Measurements from ENCODE around the gene SUPT20HL2.

SUPT20HL2 gene

DNA sequence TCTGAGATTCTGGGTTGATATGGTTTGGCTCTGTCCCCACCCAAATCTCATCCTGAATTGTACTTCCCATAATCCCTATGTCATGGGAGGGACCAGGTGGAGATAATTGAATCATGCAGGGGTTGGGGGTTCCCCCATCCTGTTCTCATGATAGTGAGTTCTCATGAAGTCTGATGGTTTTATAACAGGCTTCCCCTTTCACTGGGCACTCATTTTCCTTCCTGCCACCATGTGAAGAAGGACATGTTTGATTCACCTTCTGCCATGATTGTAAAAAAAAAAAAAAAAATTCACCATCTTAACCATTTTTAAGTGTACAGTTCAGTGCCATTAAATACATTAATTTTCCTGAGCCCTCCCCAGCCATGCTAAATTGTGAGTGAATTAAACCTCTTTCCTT, 42.6 kb downstream of the SUPT20HL2 start:
- no peaks in the 10 kb centered on the region for H3K36me3 ChIP-seq (ENCODE audit: control insufficient read depth in 1 of 2, insufficient read depth in 2 of 2, low read length in 2 of 2)
- no peaks in the 10 kb centered on the region for H3K27me3 ChIP-seq (ENCODE audit: insufficient read depth, low read length)
- H3K14ac ChIP-seq (ENCODE audit: low read length) = no peak overlapping the region
- H4K91ac ChIP-seq (ENCODE audit: low read depth, low read length) = no peak overlapping the region
- H4K12ac ChIP-seq (ENCODE audit: low read depth, low read length) = no peak overlapping the region
- no peak overlapping the region for H3K18ac ChIP-seq (ENCODE audit: low read length)
- H3K4ac ChIP-seq (ENCODE audit: low read depth, low read length) = no peak overlapping the region
- H3K4me3 ChIP-seq (ENCODE audit: low read depth, low read length) = no peak overlapping the region
- no peak overlapping the region for H3K23ac ChIP-seq (ENCODE audit: low read length)
- H2AFZ ChIP-seq (ENCODE audit: insufficient read depth, low read length, poor library complexity) = no peak overlapping the region
- no peaks in the 10 kb centered on the region for H3K9me3 ChIP-seq (ENCODE audit: insufficient read depth, low read depth, low read length)
- no peak for DNase-seq
- no peak overlapping the region for H2AK5ac ChIP-seq (ENCODE audit: low read length)
- H2BK120ac ChIP-seq (ENCODE audit: insufficient read depth, low read length, poor library complexity) = no peak overlapping the region
- H2BK5ac ChIP-seq (ENCODE audit: low read depth, low read length, poor library complexity) = no peak overlapping the region
- H3K4me2 ChIP-seq (ENCODE audit: low read length) = no peak overlapping the region
- H3K9ac ChIP-seq (ENCODE audit: low read length) = no peak overlapping the region
- no peak overlapping the region for H4K8ac ChIP-seq (ENCODE audit: low read depth, low read length)
- no peaks in the 10 kb centered on the region for H3K79me2 ChIP-seq (ENCODE audit: control insufficient read depth, insufficient read depth, low read length, poor library complexity)
- no peaks in the 10 kb centered on the region for H3K4me1 ChIP-seq (ENCODE audit: control insufficient read depth in 1 of 2, insufficient read depth in 2 of 2, low read length in 2 of 2)
- H2BK12ac ChIP-seq (ENCODE audit: low read length) = no peak overlapping the region
- H3K27ac ChIP-seq (ENCODE audit: low read depth, low read length) = no peak overlapping the region
- H3K79me1 ChIP-seq (ENCODE audit: low read length) = no peaks in the 10 kb centered on the region

DNA sequence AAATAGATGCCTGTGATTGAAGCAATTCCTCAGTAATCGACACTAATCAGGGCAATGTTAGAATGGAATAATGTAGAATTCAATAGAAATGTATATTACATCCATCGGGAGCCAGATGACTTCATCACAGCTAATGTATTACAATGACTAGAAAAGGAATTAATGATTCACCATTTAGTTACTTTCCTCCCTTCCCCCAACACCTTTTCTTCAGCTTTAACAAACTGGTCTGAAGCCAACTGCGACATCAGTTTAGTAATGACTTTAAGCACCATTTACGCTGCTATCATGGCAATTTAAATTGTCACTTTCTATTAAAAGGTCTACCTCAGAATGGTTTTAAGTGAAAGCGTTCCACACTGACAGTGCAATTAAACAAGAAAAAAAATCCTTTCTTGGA, 45.1 kb downstream of the SUPT20HL2 start:
- no peak overlapping the region for H3K9ac ChIP-seq (ENCODE audit: low read length)
- H2BK5ac ChIP-seq (ENCODE audit: low read depth, low read length, poor library complexity) = no peak overlapping the region
- WGBS (ENCODE audit: extremely low coverage, insufficient coverage, insufficient read length) = no CpG with 5 or more reads among the region's 5 CpGs
- H3K4me2 ChIP-seq (ENCODE audit: low read length) = no peak overlapping the region
- H3K23ac ChIP-seq (ENCODE audit: low read length) = no peak overlapping the region
- H2BK120ac ChIP-seq (ENCODE audit: insufficient read depth, low read length, poor library complexity) = no peak overlapping the region
- no peak overlapping the region for H2BK12ac ChIP-seq (ENCODE audit: low read length)
- no peak overlapping the region for H3K14ac ChIP-seq (ENCODE audit: low read length)
- no peaks in the 10 kb centered on the region for H3K9me3 ChIP-seq (ENCODE audit: insufficient read depth, low read depth, low read length)
- H3K18ac ChIP-seq (ENCODE audit: low read length) = no peak overlapping the region
- H4K91ac ChIP-seq (ENCODE audit: low read depth, low read length) = no peak overlapping the region
- no peak for DNase-seq
- H3K27me3 ChIP-seq (ENCODE audit: insufficient read depth, low read length) = no peaks in the 10 kb centered on the region
- no peaks in the 10 kb centered on the region for H3K79me2 ChIP-seq (ENCODE audit: control insufficient read depth, insufficient read depth, low read length, poor library complexity)
- H2AFZ ChIP-seq (ENCODE audit: insufficient read depth, low read length, poor library complexity) = no peak overlapping the region
- no peak overlapping the region for H3K4ac ChIP-seq (ENCODE audit: low read depth, low read length)
- H3K79me1 ChIP-seq (ENCODE audit: low read length) = no peaks in the 10 kb centered on the region
- no peaks in the 10 kb centered on the region for H3K4me1 ChIP-seq (ENCODE audit: control insufficient read depth in 1 of 2, insufficient read depth in 2 of 2, low read length in 2 of 2)
- no peak overlapping the region for H3K4me3 ChIP-seq (ENCODE audit: low read depth, low read length)
- H4K8ac ChIP-seq (ENCODE audit: low read depth, low read length) = no peak overlapping the region
- no peak overlapping the region for H3K27ac ChIP-seq (ENCODE audit: low read depth, low read length)
- H2AK5ac ChIP-seq (ENCODE audit: low read length) = no peak overlapping the region
- H4K12ac ChIP-seq (ENCODE audit: low read depth, low read length) = no peak overlapping the region
- H3K36me3 ChIP-seq (ENCODE audit: control insufficient read depth in 1 of 2, insufficient read depth in 2 of 2, low read length in 2 of 2) = no peaks in the 10 kb centered on the region

DNA sequence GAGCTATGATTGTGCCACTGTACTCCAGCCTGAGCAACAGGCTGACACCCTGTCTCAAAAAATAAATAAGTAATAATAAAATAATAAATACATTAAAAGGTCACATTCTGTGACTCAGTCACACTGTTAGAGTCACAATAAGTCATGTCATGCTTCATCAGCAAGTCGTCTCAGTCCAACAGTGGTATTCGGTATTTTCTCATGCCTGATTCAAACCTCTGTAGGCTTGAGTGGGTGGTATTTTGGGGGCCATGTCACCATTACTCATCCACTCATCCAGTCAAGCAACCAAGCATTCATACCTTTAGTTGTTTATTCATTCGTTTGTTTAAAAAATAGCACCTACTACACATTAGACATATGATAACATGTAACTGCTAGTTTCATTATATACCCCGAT, 46.9 kb downstream of the SUPT20HL2 start:
- no peak overlapping the region for H4K12ac ChIP-seq (ENCODE audit: low read depth, low read length)
- no CpG with 5 or more reads among the region's 4 CpGs for WGBS (ENCODE audit: extremely low coverage, insufficient coverage, insufficient read length)
- no peak overlapping the region for H2AFZ ChIP-seq (ENCODE audit: insufficient read depth, low read length, poor library complexity)
- no peak overlapping the region for H3K4me3 ChIP-seq (ENCODE audit: low read depth, low read length)
- no peak overlapping the region for H3K9ac ChIP-seq (ENCODE audit: low read length)
- H3K4me2 ChIP-seq (ENCODE audit: low read length) = no peak overlapping the region
- H3K9me3 ChIP-seq (ENCODE audit: insufficient read depth, low read depth, low read length) = no peaks in the 10 kb centered on the region
- H2BK120ac ChIP-seq (ENCODE audit: insufficient read depth, low read length, poor library complexity) = no peak overlapping the region
- no peak for DNase-seq
- H3K23ac ChIP-seq (ENCODE audit: low read length) = no peak overlapping the region
- H3K27me3 ChIP-seq (ENCODE audit: insufficient read depth, low read length) = no peaks in the 10 kb centered on the region
- no peaks in the 10 kb centered on the region for H3K79me1 ChIP-seq (ENCODE audit: low read length)
- H3K4ac ChIP-seq (ENCODE audit: low read depth, low read length) = no peak overlapping the region
- no peak overlapping the region for H2BK5ac ChIP-seq (ENCODE audit: low read depth, low read length, poor library complexity)
- no peak overlapping the region for H3K14ac ChIP-seq (ENCODE audit: low read length)
- no peaks in the 10 kb centered on the region for H3K79me2 ChIP-seq (ENCODE audit: control insufficient read depth, insufficient read depth, low read length, poor library complexity)
- H4K8ac ChIP-seq (ENCODE audit: low read depth, low read length) = no peak overlapping the region
- H4K91ac ChIP-seq (ENCODE audit: low read depth, low read length) = no peak overlapping the region
- H3K4me1 ChIP-seq (ENCODE audit: control insufficient read depth in 1 of 2, insufficient read depth in 2 of 2, low read length in 2 of 2) = no peaks in the 10 kb centered on the region
- H3K18ac ChIP-seq (ENCODE audit: low read length) = no peak overlapping the region
- no peak overlapping the region for H2AK5ac ChIP-seq (ENCODE audit: low read length)
- H3K36me3 ChIP-seq (ENCODE audit: control insufficient read depth in 1 of 2, insufficient read depth in 2 of 2, low read length in 2 of 2) = no peaks in the 10 kb centered on the region
- H3K27ac ChIP-seq (ENCODE audit: low read depth, low read length) = no peak overlapping the region
- H2BK12ac ChIP-seq (ENCODE audit: low read length) = no peak overlapping the region

DNA sequence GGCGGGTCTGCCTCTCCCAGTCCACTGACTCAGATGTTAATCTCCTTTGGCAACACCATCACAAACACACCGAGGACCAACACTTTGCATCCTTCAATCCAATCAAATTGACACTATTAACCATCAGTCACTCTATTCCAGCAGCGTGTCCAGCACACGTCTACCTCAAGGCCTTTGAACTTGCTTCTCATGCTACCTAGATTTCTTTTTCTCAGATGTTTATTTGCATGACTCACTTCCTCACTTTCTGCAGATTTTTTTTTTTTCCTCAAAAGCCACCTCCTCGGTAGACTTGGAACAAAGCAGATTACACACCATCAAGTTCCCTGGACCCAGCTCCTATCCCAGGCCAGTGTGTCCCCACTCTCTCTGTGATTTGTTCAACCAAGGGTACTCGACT, 49.5 kb downstream of the SUPT20HL2 start:
- Histone ChIP-seq H2AFZ (ENCODE audit: insufficient read depth, low read length, poor library complexity) (no peak overlapping the region), H3K4me3 (ENCODE audit: low read depth, low read length) (no peak overlapping the region), H3K9ac (ENCODE audit: low read length) (no peak overlapping the region), H3K79me2 (ENCODE audit: control insufficient read depth, insufficient read depth, low read length, poor library complexity) (no peaks in the 10 kb centered on the region), H4K8ac (ENCODE audit: low read depth, low read length) (no peak overlapping the region), H3K9me3 (ENCODE audit: insufficient read depth, low read depth, low read length) (no peaks in the 10 kb centered on the region), H2BK120ac (ENCODE audit: insufficient read depth, low read length, poor library complexity) (no peak overlapping the region), H3K18ac (ENCODE audit: low read length) (no peak overlapping the region), H2AK5ac (ENCODE audit: low read length) (no peak overlapping the region), H3K4me2 (ENCODE audit: low read length) (no peak overlapping the region), H2BK12ac (ENCODE audit: low read length) (no peak overlapping the region), H4K12ac (ENCODE audit: low read depth, low read length) (no peak overlapping the region), H3K23ac (ENCODE audit: low read length) (no peak overlapping the region), H3K27me3 (ENCODE audit: insufficient read depth, low read length) (no peaks in the 10 kb centered on the region), H3K14ac (ENCODE audit: low read length) (no peak overlapping the region), H4K91ac (ENCODE audit: low read depth, low read length) (no peak overlapping the region), H3K4me1 (ENCODE audit: control insufficient read depth in 1 of 2, insufficient read depth in 2 of 2, low read length in 2 of 2) (no peaks in the 10 kb centered on the region), H3K4ac (ENCODE audit: low read depth, low read length) (no peak overlapping the region), H2BK5ac (ENCODE audit: low read depth, low read length, poor library complexity) (no peak overlapping the region), H3K27ac (ENCODE audit: low read depth, low read length) (no peak overlapping the region), H3K79me1 (ENCODE audit: low read length) (no peaks in the 10 kb centered on the region), H3K36me3 (ENCODE audit: control insufficient read depth in 1 of 2, insufficient read depth in 2 of 2, low read length in 2 of 2) (no peaks in the 10 kb centered on the region)
- DNase-seq = no peak
- no CpG with 5 or more reads among the region's 6 CpGs for WGBS (ENCODE audit: extremely low coverage, insufficient coverage, insufficient read length)

DNA sequence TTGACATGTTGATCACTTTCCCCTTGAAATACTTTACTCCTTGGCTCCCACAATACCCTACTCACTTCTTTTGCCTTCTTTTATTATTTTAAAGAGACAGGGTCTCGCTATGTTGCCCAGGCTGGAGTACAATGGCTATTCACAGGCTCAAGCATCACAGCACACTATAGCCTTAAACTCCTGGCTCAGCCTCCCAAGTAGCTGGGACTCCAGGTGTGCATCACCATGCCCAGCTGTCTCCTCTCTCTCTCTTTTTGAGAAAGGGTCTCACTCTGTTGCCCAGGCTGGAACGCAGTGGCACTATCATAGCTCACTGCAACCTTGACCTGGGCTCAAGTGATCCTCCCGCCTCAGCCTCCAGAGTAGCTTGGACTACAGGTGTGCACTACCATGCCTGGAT, 51.6 kb downstream of the SUPT20HL2 start:
- Histone ChIP-seq H4K91ac (ENCODE audit: low read depth, low read length) (no peak overlapping the region), H3K23ac (ENCODE audit: low read length) (no peak overlapping the region)
- WGBS (ENCODE audit: extremely low coverage, insufficient coverage, insufficient read length) = no CpG with 5 or more reads among the region's 3 CpGs

More for the DNA sequence above, 51.6 kb downstream of the SUPT20HL2 start:
- H3K14ac ChIP-seq (ENCODE audit: low read length) = no peak overlapping the region
- H2BK12ac ChIP-seq (ENCODE audit: low read length) = no peak overlapping the region
- H3K79me1 ChIP-seq (ENCODE audit: low read length) = no peaks in the 10 kb centered on the region
- H3K9ac ChIP-seq (ENCODE audit: low read length) = no peak overlapping the region
- no peak overlapping the region for H3K4me2 ChIP-seq (ENCODE audit: low read length)
- no peak for DNase-seq
- no peak overlapping the region for H4K12ac ChIP-seq (ENCODE audit: low read depth, low read length)
- H3K4ac ChIP-seq (ENCODE audit: low read depth, low read length) = no peak overlapping the region
- no peaks in the 10 kb centered on the region for H3K9me3 ChIP-seq (ENCODE audit: insufficient read depth, low read depth, low read length)
- no peak overlapping the region for H2AFZ ChIP-seq (ENCODE audit: insufficient read depth, low read length, poor library complexity)
- H3K27me3 ChIP-seq (ENCODE audit: insufficient read depth, low read length) = no peaks in the 10 kb centered on the region
- H3K4me3 ChIP-seq (ENCODE audit: low read depth, low read length) = no peak overlapping the region
- no peak overlapping the region for H4K8ac ChIP-seq (ENCODE audit: low read depth, low read length)
- H3K79me2 ChIP-seq (ENCODE audit: control insufficient read depth, insufficient read depth, low read length, poor library complexity) = no peaks in the 10 kb centered on the region
- no peak overlapping the region for H2AK5ac ChIP-seq (ENCODE audit: low read length)
- no peak overlapping the region for H3K18ac ChIP-seq (ENCODE audit: low read length)
- no peaks in the 10 kb centered on the region for H3K4me1 ChIP-seq (ENCODE audit: control insufficient read depth in 1 of 2, insufficient read depth in 2 of 2, low read length in 2 of 2)
- H3K27ac ChIP-seq (ENCODE audit: low read depth, low read length) = no peak overlapping the region
- H2BK120ac ChIP-seq (ENCODE audit: insufficient read depth, low read length, poor library complexity) = no peak overlapping the region
- H3K36me3 ChIP-seq (ENCODE audit: control insufficient read depth in 1 of 2, insufficient read depth in 2 of 2, low read length in 2 of 2) = no peaks in the 10 kb centered on the region
- no peak overlapping the region for H2BK5ac ChIP-seq (ENCODE audit: low read depth, low read length, poor library complexity)

Data from trophoblast cell (in vitro differentiated cells and primary cell).